ENCODE data around the gene VTI1A. TPM values are rescaled to one million over a fixed set of nuclear protein-coding genes. Genes with fewer than 3 reads are reported as not detected.
A peak's percentile ranks its signal among the peaks of the same experiment; 100 is the strongest.
"Not testable (repeated sequence)": the region's sequence is repeated elsewhere in the genome, so short reads cannot be mapped to it uniquely, and the experiment has no call there.

VTI1A gene
- polyA plus RNA-seq, 6 donors from 2014 or later = 24.9 to 42.9 (median 40.3) TPM

DNA sequence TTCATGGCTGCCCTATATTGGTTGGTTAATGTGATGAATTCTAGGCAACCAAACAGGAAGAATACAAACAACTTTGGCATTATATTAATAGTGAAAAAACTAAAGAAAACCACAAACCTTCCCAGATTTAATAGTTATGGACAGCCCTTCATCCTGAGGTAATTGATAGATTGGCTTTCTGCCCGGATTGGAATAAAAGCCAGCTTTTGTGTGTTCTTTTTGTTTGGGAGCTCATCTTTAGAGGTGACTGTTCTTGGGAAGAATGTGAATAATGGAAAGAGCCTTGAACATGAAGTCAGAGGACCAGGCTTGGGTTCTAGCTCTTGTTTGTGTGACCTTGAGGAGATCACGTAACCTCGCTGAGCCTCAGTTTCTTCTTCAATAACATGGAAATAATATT is 92.3 kb downstream of the VTI1A start:
- peaks cover 12 to 23% (median 21%) of the 10 kb centered on the region in 3 donors for H3K4me1 Mint-ChIP-seq
- H3K4me3 Mint-ChIP-seq = no peak overlapping the region
- no peak for DNase-seq
- no peak overlapping the region for H3K27ac Mint-ChIP-seq
- peaks cover 21 to 27% of the 10 kb centered on the region in 2 donors for H3K36me3 Mint-ChIP-seq
- no peak for ATAC-seq (ENCODE audit: low read depth in 2 of 2)
- H3K27me3 Mint-ChIP-seq = no peaks in the 10 kb centered on the region
- peaks cover 0 to 14% (median 7%) of the 10 kb centered on the region in 7 donors for H3K9me3 Mint-ChIP-seq

DNA sequence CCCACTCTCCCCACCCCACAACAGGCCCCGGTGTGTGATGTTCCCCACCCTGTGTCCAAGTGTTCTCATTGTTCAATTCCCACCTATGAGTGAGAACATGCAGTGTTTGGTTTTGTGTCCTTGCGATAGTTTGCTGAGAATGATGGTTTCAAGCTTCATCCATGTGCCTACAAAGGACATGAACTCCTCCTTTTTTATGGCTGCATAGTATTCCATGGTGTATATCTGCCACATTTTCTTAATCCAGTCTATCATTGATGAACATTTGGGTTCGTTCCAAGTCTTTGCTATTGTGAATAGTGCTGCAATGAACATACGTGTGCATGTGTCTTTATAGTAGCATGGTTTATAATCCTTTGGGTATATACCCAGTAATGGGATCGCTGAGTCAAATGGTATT is 95.8 kb downstream of the VTI1A start:
- not testable (repeated sequence) for H3K4me3 Mint-ChIP-seq; DNase-seq; H3K27me3 Mint-ChIP-seq; H3K27ac Mint-ChIP-seq; ATAC-seq (ENCODE audit: low read depth in 2 of 2)
- Mint-ChIP-seq H3K36me3 (peaks cover 18 to 28% of the 10 kb centered on the region in 2 donors), H3K9me3 (peaks cover 0 to 14% (median 7%) of the 10 kb centered on the region in 7 donors), H3K4me1 (peaks cover 24 to 45% (median 43%) of the 10 kb centered on the region in 3 donors)

DNA sequence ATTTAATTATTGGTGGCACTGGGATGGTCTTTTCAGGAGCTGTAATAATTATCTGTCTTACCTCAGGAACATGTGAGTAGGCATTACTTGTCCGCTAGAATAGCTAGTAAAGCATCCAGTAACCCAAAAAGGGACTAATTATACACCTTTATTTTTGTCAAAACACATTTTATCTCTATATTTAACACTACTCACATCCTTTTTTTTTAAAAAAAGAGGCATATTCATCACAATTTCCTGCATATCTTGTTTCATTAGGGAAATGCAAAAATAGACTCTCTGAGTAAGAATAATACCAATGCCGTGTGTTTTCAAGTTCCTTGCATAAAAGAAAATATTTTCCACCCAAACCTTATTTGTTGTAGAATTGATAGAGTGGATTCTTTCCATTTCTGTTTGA is 99.5 kb downstream of the VTI1A start:
- no peak for DNase-seq
- peak overlapping the region in 2 of 6 donors; percentile 49 to 61 for H3K27ac Mint-ChIP-seq
- ATAC-seq (ENCODE audit: low read depth in 2 of 2) = no peak
- no peaks in the 10 kb centered on the region for H3K27me3 Mint-ChIP-seq
- H3K4me1 Mint-ChIP-seq = peaks cover 16 to 41% (median 38%) of the 10 kb centered on the region in 3 donors
- H3K36me3 Mint-ChIP-seq = peaks cover 10 to 22% of the 10 kb centered on the region in 2 donors
- H3K9me3 Mint-ChIP-seq = peaks cover 0 to 14% (median 7%) of the 10 kb centered on the region in 7 donors
- peak overlapping the region in 7 of 8 donors; percentile 17 to 72 (median 47) for H3K4me3 Mint-ChIP-seq

GRCh38 chr10:112548535-112549276 is 101.7 kb downstream of the VTI1A start:
- peaks cover 0 to 4% (median 0%) of the 10 kb centered on the region in 7 donors for H3K9me3 Mint-ChIP-seq
- no peaks in the 10 kb centered on the region for H3K27me3 Mint-ChIP-seq
- H3K36me3 Mint-ChIP-seq = peaks cover 13 to 15% of the 10 kb centered on the region in 2 donors
- DNase-seq = no peak
- H3K27ac Mint-ChIP-seq = peak overlapping the region in 3 of 6 donors; percentile 8 to 86 (median 67)
- no peak overlapping the region for H3K4me3 Mint-ChIP-seq
- no peak for ATAC-seq (ENCODE audit: low read depth in 2 of 2)
- peaks cover 16 to 37% (median 33%) of the 10 kb centered on the region in 3 donors for H3K4me1 Mint-ChIP-seq

DNA sequence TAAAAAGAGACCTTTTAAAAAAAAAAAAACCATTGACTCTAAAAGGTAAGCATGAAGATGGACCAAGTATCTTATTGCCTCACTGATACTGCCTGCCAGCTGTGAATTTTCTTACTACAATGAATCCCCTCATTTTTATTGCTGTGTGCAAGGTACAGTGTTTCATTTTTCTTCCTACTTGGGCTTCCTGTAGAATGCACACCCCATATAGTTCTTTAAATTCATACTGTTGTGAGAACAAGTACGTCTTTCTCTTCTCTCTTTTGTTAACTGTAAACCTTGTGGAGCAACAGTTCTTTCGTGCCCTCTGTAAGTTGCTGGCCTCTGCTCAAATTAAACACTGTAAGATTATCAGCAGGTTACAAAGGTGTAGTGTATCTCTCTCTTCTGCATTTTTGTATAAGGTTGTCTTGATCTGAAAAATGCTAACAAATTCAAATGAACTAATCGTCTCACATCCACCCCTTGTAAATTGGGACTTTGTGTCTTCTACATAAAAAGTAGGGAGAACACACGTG is 105.6 kb downstream of the VTI1A start:
- Mint-ChIP-seq H3K36me3 (peaks cover 7 to 13% of the 10 kb centered on the region in 2 donors), H3K4me3 (no peak overlapping the region), H3K27me3 (no peaks in the 10 kb centered on the region), H3K27ac (no peak overlapping the region), H3K4me1 (peaks cover 0 to 6% (median 0%) of the 10 kb centered on the region in 3 donors), H3K9me3 (no peaks in the 10 kb centered on the region)
- ATAC-seq (ENCODE audit: low read depth in 2 of 2) = no peak
- no peak for DNase-seq

DNA sequence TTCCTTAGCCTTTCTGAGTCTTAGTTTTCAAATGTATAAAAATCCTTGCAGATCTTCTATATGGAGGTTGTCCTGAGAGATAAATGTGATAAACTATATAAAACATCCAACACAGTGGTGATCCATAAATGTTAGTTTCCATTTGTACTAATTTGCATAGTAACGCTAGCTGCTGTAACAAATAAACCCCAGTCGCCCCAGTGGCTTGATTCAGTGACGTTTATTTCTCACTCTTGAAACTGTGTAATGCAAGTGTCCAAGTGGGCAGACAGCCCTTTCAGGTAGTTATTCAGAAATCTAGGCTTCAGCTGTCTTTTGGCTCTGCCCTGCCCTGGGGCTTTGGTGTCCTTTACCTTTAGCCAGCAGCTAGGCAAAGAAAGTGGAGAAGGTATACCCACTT is 106.3 kb downstream of the VTI1A start:
- Mint-ChIP-seq H3K27ac (no peak overlapping the region), H3K36me3 (peaks cover 7 to 13% of the 10 kb centered on the region in 2 donors), H3K27me3 (no peaks in the 10 kb centered on the region), H3K9me3 (no peaks in the 10 kb centered on the region), H3K4me3 (no peak overlapping the region), H3K4me1 (peaks cover 0 to 6% (median 0%) of the 10 kb centered on the region in 3 donors)
- no peak for DNase-seq
- ATAC-seq (ENCODE audit: low read depth in 2 of 2) = no peak

GRCh38 chr10:112554263-112554662 is 107.2 kb downstream of the VTI1A start:
- ATAC-seq (ENCODE audit: low read depth in 2 of 2) (no peak), DNase-seq (no peak)
- Mint-ChIP-seq H3K27ac (no peak overlapping the region), H3K27me3 (no peaks in the 10 kb centered on the region), H3K4me3 (no peak overlapping the region), H3K9me3 (no peaks in the 10 kb centered on the region), H3K4me1 (no peaks in the 10 kb centered on the region), H3K36me3 (peaks cover 0 to 7% of the 10 kb centered on the region in 2 donors)

DNA sequence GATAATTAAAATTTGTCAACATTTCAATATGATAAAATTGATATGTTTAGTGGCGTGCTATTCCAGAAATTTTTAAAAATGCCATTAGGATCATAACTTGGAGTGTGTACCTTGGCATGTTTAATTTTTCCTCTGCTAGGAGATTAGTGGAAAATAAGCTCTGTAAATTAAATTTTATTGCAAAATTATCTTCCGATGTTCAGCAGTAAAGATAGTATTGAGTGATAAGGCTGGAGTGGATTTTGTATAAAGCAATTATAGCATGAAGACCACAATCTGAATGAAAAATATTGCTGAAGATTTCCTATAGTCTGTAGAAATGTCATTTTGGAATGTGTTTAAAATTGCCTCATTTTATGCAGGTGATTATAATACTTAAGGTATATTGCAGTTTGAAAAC is 110.2 kb downstream of the VTI1A start:
- Mint-ChIP-seq H3K27ac (no peak overlapping the region), H3K9me3 (no peaks in the 10 kb centered on the region), H3K27me3 (no peaks in the 10 kb centered on the region), H3K36me3 (peaks cover 0 to 7% of the 10 kb centered on the region in 2 donors), H3K4me1 (no peaks in the 10 kb centered on the region), H3K4me3 (peak overlapping the region in 1 of 8 donors; percentile 40)
- no peak for ATAC-seq (ENCODE audit: low read depth in 2 of 2)
- DNase-seq = no peak

DNA sequence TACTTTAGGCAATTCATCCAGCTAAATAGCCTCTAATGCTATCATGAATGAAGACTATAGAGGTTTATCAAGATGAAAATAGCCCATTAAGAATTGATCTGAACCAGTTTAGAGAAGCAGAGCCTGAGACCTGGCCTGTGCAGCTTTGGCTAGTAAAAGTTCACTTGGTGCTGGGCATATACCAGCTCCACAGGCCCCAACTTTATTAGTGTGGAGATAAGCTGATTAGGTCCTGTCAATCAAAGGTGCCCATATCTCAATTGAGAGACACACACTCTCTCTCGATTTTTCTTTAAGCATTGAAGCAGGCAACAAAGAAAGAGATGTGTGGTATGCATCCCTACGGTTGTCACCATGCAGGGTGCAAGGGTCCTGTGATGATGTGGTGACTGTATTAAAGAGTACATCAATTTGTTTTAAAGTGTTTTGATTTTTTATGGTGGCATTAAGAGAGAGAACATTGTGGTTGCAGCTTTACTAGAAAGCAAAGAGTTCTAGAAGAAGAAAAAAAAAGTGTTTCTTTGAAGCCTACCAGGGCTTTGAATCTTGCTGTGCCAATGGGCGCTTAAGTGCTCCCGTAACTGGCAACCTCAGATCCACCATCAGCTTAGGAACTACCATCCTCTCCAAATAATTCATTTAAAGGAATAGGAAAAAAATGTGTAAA is 111.6 kb downstream of the VTI1A start:
- Mint-ChIP-seq H3K4me3 (no peak overlapping the region), H3K36me3 (no peaks in the 10 kb centered on the region), H3K4me1 (no peaks in the 10 kb centered on the region), H3K27ac (no peak overlapping the region), H3K9me3 (no peaks in the 10 kb centered on the region), H3K27me3 (no peaks in the 10 kb centered on the region)
- DNase-seq = no peak
- ATAC-seq (ENCODE audit: low read depth in 2 of 2) = no peak

- no peaks in the 10 kb centered on the region for H3K4me1 Mint-ChIP-seq
- H3K27ac Mint-ChIP-seq = no peak overlapping the region
- H3K9me3 Mint-ChIP-seq = no peaks in the 10 kb centered on the region
- H3K27me3 Mint-ChIP-seq = no peaks in the 10 kb centered on the region
- DNase-seq (no peak), ATAC-seq (ENCODE audit: low read depth in 2 of 2) (no peak)
- no peaks in the 10 kb centered on the region for H3K36me3 Mint-ChIP-seq
- H3K4me3 Mint-ChIP-seq = no peak overlapping the region
Measured at GRCh38 chr10:112559349-112559748, 112.3 kb downstream of the VTI1A start.

DNA sequence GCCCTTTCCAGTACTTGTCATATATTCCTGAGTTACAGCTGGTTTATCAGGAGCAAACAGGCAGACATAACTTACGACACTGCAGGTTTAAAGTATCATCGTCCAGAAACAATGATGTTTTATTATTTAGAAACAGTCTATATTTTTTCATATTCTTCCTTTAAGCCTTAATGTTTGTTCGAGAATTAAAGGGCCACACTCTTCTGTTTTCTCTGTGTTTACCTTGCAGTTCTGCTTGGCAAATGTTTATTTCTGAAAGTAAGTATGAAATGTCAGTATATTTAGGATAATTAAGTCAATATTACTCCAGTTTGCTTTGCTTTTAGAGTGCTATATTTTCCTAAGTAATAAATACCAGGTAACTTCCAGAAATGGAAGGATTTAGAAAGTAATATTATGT is 115.1 kb downstream of the VTI1A start:
- H3K27me3 Mint-ChIP-seq = no peaks in the 10 kb centered on the region
- no peak for ATAC-seq (ENCODE audit: low read depth in 2 of 2)

GRCh38 chr10:112562809-112563663 is 116.0 kb downstream of the VTI1A start:
- no peaks in the 10 kb centered on the region for H3K36me3 Mint-ChIP-seq
- no peak for ATAC-seq (ENCODE audit: low read depth in 2 of 2)

More for the DNA sequence above, 115.1 kb downstream of the VTI1A start:
- Mint-ChIP-seq H3K27ac (no peak overlapping the region), H3K4me1 (no peaks in the 10 kb centered on the region), H3K36me3 (no peaks in the 10 kb centered on the region), H3K9me3 (no peaks in the 10 kb centered on the region), H3K4me3 (no peak overlapping the region)
- DNase-seq = no peak

DNA sequence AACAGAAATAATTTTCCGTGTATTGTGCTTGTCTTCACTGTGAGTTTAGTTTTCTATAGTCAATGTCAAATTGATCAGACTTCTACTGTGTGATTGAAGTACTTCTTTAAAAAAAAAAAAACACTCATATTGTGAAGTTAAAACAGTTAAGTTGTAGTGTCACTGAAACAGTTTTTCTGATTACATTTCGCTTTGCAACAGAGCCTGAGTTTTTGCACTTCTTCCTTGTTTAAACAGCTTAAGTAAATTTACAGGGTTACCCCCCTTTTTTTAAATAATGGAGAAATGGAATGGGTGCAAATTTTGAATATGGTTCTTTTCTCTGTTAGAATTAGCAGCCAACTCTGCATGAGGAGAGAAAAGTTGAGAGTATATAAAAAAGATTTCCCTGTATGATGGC is 117.3 kb downstream of the VTI1A start:
- Mint-ChIP-seq H3K36me3 (peaks cover 0 to 9% of the 10 kb centered on the region in 2 donors), H3K4me1 (peaks cover 0 to 7% (median 0%) of the 10 kb centered on the region in 3 donors), H3K27me3 (no peaks in the 10 kb centered on the region), H3K4me3 (no peak overlapping the region), H3K27ac (no peak overlapping the region), H3K9me3 (no peaks in the 10 kb centered on the region)
- no peak for DNase-seq
- ATAC-seq (ENCODE audit: low read depth in 2 of 2) = no peak

More at GRCh38 chr10:112562809-112563663, 116.0 kb downstream of the VTI1A start:
- DNase-seq = no peak
- H3K27me3 Mint-ChIP-seq = no peaks in the 10 kb centered on the region
- no peaks in the 10 kb centered on the region for H3K4me1 Mint-ChIP-seq
- H3K4me3 Mint-ChIP-seq = no peak overlapping the region
- H3K27ac Mint-ChIP-seq = no peak overlapping the region
- H3K9me3 Mint-ChIP-seq = no peaks in the 10 kb centered on the region
